IMR-90 (cell line): ENCODE data around the gene LTBP4. TPM values are rescaled to one million over a fixed set of nuclear protein-coding genes. Genes with fewer than 3 reads are reported as not detected.

Experiments
- ATAC-seq: fragments of 200-7000 bp; cut with Tn5 transposase; 2 replicates; pipeline ENCODE4 v1.9.1; 2020; ENCODE audit warnings: low read depth, mild to moderate bottlenecking, moderate library complexity
- BruUV-seq: library from RNA; stranded (reverse); fragments of 400-500 nt; replicated peaks from 2 replicates; lab custom pipeline; 2021; lab: Mats Ljungman, UMichigan
- CTCF ChIA-PET: fragments of 300-600 bp; formaldehyde crosslinking; extraction: SDS; loops from one replicate; lab custom pipeline; 2021; ENCODE audit warnings: antibody characterized with exemption; lab: Yijun Ruan, JAX
- POLR2A ChIA-PET: fragments of 300-600 bp; sonication (Branson Sonifier 250); formaldehyde crosslinking; loops from one replicate; lab custom pipeline; 2022; ENCODE audit warnings: antibody characterized with exemption; ENCODE audit not compliant: unreplicated experiment; lab: Charles Lee
- DNase-seq: peaks from one replicate; pipeline ENCODE4 v3.0.0; 2013
- H2AFZ ChIP-seq: replicated peaks from 2 replicates; pipeline ENCODE3; 2013; ENCODE audit warnings: low read length, mild to moderate bottlenecking; ENCODE audit not compliant: poor library complexity
- H2AK5ac ChIP-seq: 2 replicates; pipeline ENCODE4 v1.6.1; 2013; ENCODE audit warnings: low read depth, low read length, inconsistent platforms
- H2AK9ac ChIP-seq: replicated peaks from 2 replicates; pipeline ENCODE3; 2013; ENCODE audit warnings: mild to moderate bottlenecking, low read depth, low read length, moderate library complexity; ENCODE audit not compliant: poor library complexity
- H2BK120ac ChIP-seq: 2 replicates; pipeline ENCODE4 v1.6.1; 2013; ENCODE audit warnings: low read depth, low read length, inconsistent platforms
- H2BK15ac ChIP-seq: 3 replicates; pipeline ENCODE4 v1.6.1; 2013; ENCODE audit warnings: low read depth, low read length, inconsistent platforms
- H2BK20ac ChIP-seq: 2 replicates; pipeline ENCODE4 v1.6.1; 2013; ENCODE audit warnings: low read depth, mild to moderate bottlenecking, inconsistent platforms, low read length, moderate library complexity
- H2BK5ac ChIP-seq: 2 replicates; pipeline ENCODE4 v1.6.1; 2013; ENCODE audit warnings: mild to moderate bottlenecking, low read depth, low read length, inconsistent platforms; ENCODE audit not compliant: poor library complexity, severe bottlenecking
- H3K14ac ChIP-seq: replicated peaks from 2 replicates; pipeline ENCODE4 v1.6.1; 2013; ENCODE audit warnings: low read depth, low read length, inconsistent platforms
- H3K18ac ChIP-seq: 2 replicates; pipeline ENCODE4 v1.6.1; 2013; ENCODE audit warnings: low read depth, low read length, control low read depth
- H3K23ac ChIP-seq: 2 replicates; pipeline ENCODE4 v1.6.1; 2013; ENCODE audit warnings: low read depth, low read length, inconsistent platforms
- H3K27ac ChIP-seq: 2 replicates; pipeline ENCODE4 v1.5.1; 2013; ENCODE audit warnings: mild to moderate bottlenecking, control low read depth, low read length; ENCODE audit not compliant: insufficient read depth
- H3K27me3 ChIP-seq: 2 replicates; pipeline ENCODE4 v1.6.1; 2013; ENCODE audit warnings: low read length; ENCODE audit not compliant: control insufficient read depth, insufficient read depth
- H3K36me3 ChIP-seq: 2 replicates; pipeline ENCODE4 v1.6.1; 2013; ENCODE audit warnings: low read length, mixed read lengths; ENCODE audit not compliant: control insufficient read depth, insufficient read depth
- H3K4ac ChIP-seq: 2 replicates; pipeline ENCODE4 v1.6.1; 2013; ENCODE audit warnings: low read depth, low read length, inconsistent platforms
- H3K4me1 ChIP-seq: 2 replicates; pipeline ENCODE4 v1.6.1; 2013; ENCODE audit warnings: low read length, mixed read lengths; ENCODE audit not compliant: control insufficient read depth, insufficient read depth
- H3K4me2 ChIP-seq: 2 replicates; pipeline ENCODE4 v1.6.1; 2013; ENCODE audit warnings: low read depth, mild to moderate bottlenecking, control low read depth, low read length, moderate library complexity
- H3K4me3 ChIP-seq: 2 replicates; pipeline ENCODE4 v1.5.1; 2013; ENCODE audit warnings: low read depth, mild to moderate bottlenecking, control low read depth, low read length, moderate library complexity; ENCODE audit not compliant: insufficient read depth
- H3K56ac ChIP-seq: 2 replicates; pipeline ENCODE4 v1.6.1; 2013; ENCODE audit warnings: low read length, inconsistent platforms; ENCODE audit not compliant: insufficient read depth; ENCODE audit errors: extremely low read depth
- H3K79me1 ChIP-seq, 2 experiments: 2 replicates each; pipeline ENCODE4 v1.6.1; 2013; ENCODE audit warnings: low read length in 2 of 2, inconsistent platforms in 1 of 2, low read depth in 1 of 2
- H3K9ac ChIP-seq: 2 replicates; pipeline ENCODE4 v1.6.1; 2013; ENCODE audit warnings: low read depth, low read length, control low read depth
- H3K9me1 ChIP-seq: 2 replicates; pipeline ENCODE4 v1.6.1; 2013; ENCODE audit warnings: low read length, inconsistent platforms; ENCODE audit not compliant: insufficient read depth
- H3K9me3 ChIP-seq: 2 replicates; pipeline ENCODE4 v1.6.1; 2013; ENCODE audit warnings: low read length; ENCODE audit not compliant: control insufficient read depth, insufficient read depth
- H4K20me1 ChIP-seq: 2 replicates; pipeline ENCODE4 v1.6.1; 2013; ENCODE audit warnings: low read length, inconsistent platforms; ENCODE audit not compliant: insufficient read depth
- H4K5ac ChIP-seq: 2 replicates; pipeline ENCODE4 v1.6.1; 2013; ENCODE audit warnings: mild to moderate bottlenecking, low read depth, low read length, control low read depth
- H4K8ac ChIP-seq, 2 experiments: 2 replicates each; pipeline ENCODE4 v1.6.1; 2013; ENCODE audit warnings: low read depth in 2 of 2, low read length in 2 of 2, control low read depth in 1 of 2, inconsistent platforms in 1 of 2
- H4K91ac ChIP-seq: 2 replicates; pipeline ENCODE4 v1.6.1; 2013; ENCODE audit warnings: low read depth, low read length, inconsistent platforms; ENCODE audit not compliant: insufficient read depth
- BHLHE40 ChIP-seq: fragments of 150-350 bp; IDR thresholded peaks from 2 replicates; pipeline ENCODE4 v1.6.1; 2016; ENCODE audit warnings: mild to moderate bottlenecking, low read depth, low read length
- CHD1 ChIP-seq: IDR thresholded peaks from 2 replicates; pipeline ENCODE4 v1.6.1; 2012; ENCODE audit warnings: low read depth, low read length, improper control_type of control experiment
- MXI1 ChIP-seq: IDR thresholded peaks from 2 replicates; pipeline ENCODE4 v1.6.1; 2012; ENCODE audit warnings: low read depth, mild to moderate bottlenecking, low read length, moderate library complexity, borderline replicate concordance
- NFE2L2 ChIP-seq: fragments of 150-350 bp; IDR thresholded peaks from 2 replicates; pipeline ENCODE4 v1.6.1; 2016; ENCODE audit warnings: low read depth, mild to moderate bottlenecking, low read length
- POLR2A ChIP-seq: IDR thresholded peaks from 2 replicates; pipeline ENCODE4 v1.6.1; 2012; ENCODE audit warnings: mild to moderate bottlenecking, low read depth, low read length
- RAD21 ChIP-seq: IDR thresholded peaks from 2 replicates; pipeline ENCODE4 v1.6.1; 2012; ENCODE audit warnings: low read length, improper control_type of control experiment
- RCOR1 ChIP-seq: IDR thresholded peaks from 2 replicates; pipeline ENCODE4 v1.6.1; 2012; ENCODE audit warnings: mild to moderate bottlenecking, low read length, improper control_type of control experiment; ENCODE audit not compliant: insufficient replicate concordance
- RFX5 ChIP-seq: IDR thresholded peaks from 2 replicates; pipeline ENCODE4 v1.8.0; 2012; ENCODE audit warnings: low read depth, mild to moderate bottlenecking, low read length, moderate library complexity
- WGBS, 2 experiments: methylation state at CpG; one replicate each; pipeline versions ENCODE4 v1.1.5 to v1.1.7; 2013; ENCODE audit warnings: missing lambda C conversion rate in 2 of 2; ENCODE audit not compliant: insufficient read length in 1 of 2; ENCODE audit errors: extremely low coverage in 2 of 2; 5-methylcytosine and 5-hydroxymethylcytosine counted together
- dilution Hi-C: fragments of 300-500 bp; cut with HindIII; formaldehyde crosslinking; loops from one replicate; pipeline ENCODE4 v1.14.3; 2018; ENCODE audit warnings: low sequenced_read_pairs; ENCODE audit not compliant: unreplicated experiment
- in situ Hi-C: fragments of 300-500 bp; cut with MboI; formaldehyde crosslinking; loops from 3 replicates; pipeline ENCODE4 v1.14.3; 2019; ENCODE audit warnings: low sequenced_read_pairs, inconsistent platforms, mixed read lengths
- intact Hi-C: fragments of 100-400 bp; cut with micrococcal nuclease; formaldehyde crosslinking; loops from 2 replicates; pipeline ENCODE4 v1.10.0; 2022
- polyA plus RNA-seq, 3 experiments: library from polyadenylated mRNA; depleted of rRNA; stranded (reverse); fragments of >200 nt; gene quantifications; 2 replicates each; pipeline ENCODE4 v1.2.3, GENCODE V29; 2012; ENCODE audit warnings: low replicate concordance in 1 of 3
- total RNA-seq: library from RNA; depleted of rRNA; stranded (reverse); fragments of >200 nt; gene quantifications from 2 replicates; pipeline ENCODE4 v1.2.3, GENCODE V29; 2012

Gene LTBP4
- total and polyA plus RNA-seq, 2 of the 4 experiments (the other 2 are of a cell fraction) = 14.7 to 70.3 TPM

DNA sequence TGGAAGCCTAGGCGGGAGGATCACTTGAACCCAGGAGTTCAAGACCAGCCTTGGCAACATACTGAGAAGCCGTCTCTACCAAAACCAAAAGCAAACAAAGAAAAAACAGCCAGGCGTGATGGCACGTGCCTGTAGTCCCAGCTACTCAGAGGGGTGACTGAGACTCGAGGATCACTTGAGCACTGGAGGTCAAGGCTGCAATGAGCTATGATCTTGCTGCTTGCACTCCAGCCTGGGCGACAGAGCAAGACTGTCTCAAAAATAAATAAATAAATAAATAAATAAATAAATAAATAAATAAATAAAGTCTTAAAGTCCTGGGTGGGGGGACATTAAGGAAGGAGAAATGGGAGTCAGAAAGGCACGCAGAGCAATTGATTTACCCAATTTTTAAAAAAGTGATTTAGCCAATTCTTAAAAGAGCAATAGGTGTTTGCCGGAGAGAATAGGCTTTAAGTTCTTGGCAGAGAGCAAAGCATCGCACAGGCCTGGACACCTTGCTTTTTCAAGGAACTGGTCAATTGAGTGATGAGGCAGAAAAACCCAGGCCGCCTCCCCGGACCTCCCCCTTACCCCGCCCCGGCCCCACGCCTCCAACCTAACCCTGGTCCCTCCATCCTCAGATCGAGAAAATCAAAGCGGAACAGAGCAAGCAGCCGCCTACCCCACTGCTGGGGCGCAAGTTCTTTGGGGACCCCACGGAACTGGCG, 34.0 kb upstream of the LTBP4 start:
- H2BK20ac ChIP-seq = no peak overlapping the region
- H3K18ac ChIP-seq = no peak overlapping the region
- H3K4me1 ChIP-seq = peaks cover 8% of the 10 kb centered on the region
- CTCF ChIA-PET = no interaction called here
- H3K56ac ChIP-seq = no peak overlapping the region
- H2AFZ ChIP-seq = peak overlapping the region; percentile 91
- H3K27ac ChIP-seq = no peak overlapping the region
- TF ChIP-seq RAD21 (no peak), RCOR1 (no peak), NFE2L2 (no peak), CHD1 (no peak), BHLHE40 (no peak; the same call in 1 of the 2 replicates), MXI1 (no peak), RFX5 (no peak), POLR2A (no peak)
- H4K5ac ChIP-seq = no peak overlapping the region
- peak overlapping the region; percentile 50 for H3K4me3 ChIP-seq
- ATAC-seq (no peak), DNase-seq (no peak)
- intact Hi-C loops = no loop called here
- H2BK15ac ChIP-seq = no peak overlapping the region
- no peak overlapping the region for H3K9ac ChIP-seq
- in situ Hi-C loops = no loop called here
- H3K4ac ChIP-seq = no peak overlapping the region
- POLR2A ChIA-PET = no interaction called here
- no peak overlapping the region for H2AK5ac ChIP-seq
- H3K36me3 ChIP-seq = no peaks in the 10 kb centered on the region
- H2AK9ac ChIP-seq = no peak overlapping the region
- H3K4me2 ChIP-seq = peak overlapping the region; percentile 78
- H3K14ac ChIP-seq = no peak overlapping the region
- H3K9me1 ChIP-seq = no peaks in the 10 kb centered on the region
- H3K27me3 ChIP-seq = peaks cover 33% of the 10 kb centered on the region
- no peak overlapping the region for H4K91ac ChIP-seq
- no peak overlapping the region for H4K8ac ChIP-seq
- BruUV-seq = no TSS peak
- dilution Hi-C loops = no loop called here
- no peaks in the 10 kb centered on the region for H4K20me1 ChIP-seq
- no peaks in the 10 kb centered on the region for H3K9me3 ChIP-seq
- H3K79me1 ChIP-seq = 0 out of 4 replicates have a peak, but pooled peaks cover 0 to 4% of the 10 kb centered on the region in 2 experiments
- no peak overlapping the region for H2BK5ac ChIP-seq
- WGBS, 2 experiments = 27% methylated on average over 4 of the region's 20 CpGs; no CpG with 5 or more reads in 1 of the 2 experiments
- no peak overlapping the region for H3K23ac ChIP-seq
- H2BK120ac ChIP-seq = no peak overlapping the region
